Measurements from ENCODE around the gene SBK2.
"Not testable (repeated sequence)": the region's sequence is repeated elsewhere in the genome, so short reads cannot be mapped to it uniquely, and the experiment has no call there.

SBK2 gene

GRCh38 chr19:55502197-55502952, 34.6 kb downstream of the SBK2 start:
- no peak for DNase-seq (ENCODE audit: low spot score)

- DNase-seq (ENCODE audit: low spot score), result no peak
Measured at GRCh38 chr19:55500368-55500952, 36.5 kb downstream of the SBK2 start.

DNA sequence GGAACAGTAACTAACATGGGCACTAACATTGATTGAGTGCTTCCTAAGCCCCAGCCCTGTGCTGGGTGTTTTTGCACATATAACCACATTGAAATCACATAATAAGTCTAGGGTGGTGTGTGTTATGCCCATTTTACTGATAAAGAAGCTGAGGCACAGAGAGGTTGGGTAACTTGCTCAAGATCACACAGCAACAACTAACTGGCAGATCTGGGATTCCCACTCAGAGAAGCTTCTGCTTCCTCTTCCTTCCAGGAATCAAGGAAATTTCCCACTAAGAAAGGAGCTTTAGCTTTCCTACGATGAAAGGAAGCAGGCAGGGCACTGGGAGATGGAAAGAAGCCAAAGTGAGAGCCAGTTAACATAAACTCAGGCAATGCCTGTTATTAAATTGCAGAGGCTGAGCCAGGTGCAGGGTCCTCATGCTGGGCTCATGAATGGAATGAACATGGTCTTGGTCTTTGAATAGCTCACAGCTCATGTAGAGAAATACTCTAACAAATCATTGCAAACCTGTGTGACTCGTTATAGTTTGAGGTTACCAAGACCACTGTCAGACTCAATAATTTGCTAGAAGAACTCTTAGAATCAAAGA, 38.6 kb downstream of the SBK2 start:
- DNase-seq (ENCODE audit: low spot score), result no peak

- DNase-seq (ENCODE audit: low spot score), result no peak
Measured at GRCh38 chr19:55497763-55498162, 39.2 kb downstream of the SBK2 start.

- not testable (repeated sequence) for DNase-seq (ENCODE audit: low spot score)
Measured at GRCh38 chr19:55496820-55497219, 40.1 kb downstream of the SBK2 start.

- DNase-seq (ENCODE audit: low spot score), result no peak
Measured at GRCh38 chr19:55495646-55496349, 41.1 kb downstream of the SBK2 start.

DNA sequence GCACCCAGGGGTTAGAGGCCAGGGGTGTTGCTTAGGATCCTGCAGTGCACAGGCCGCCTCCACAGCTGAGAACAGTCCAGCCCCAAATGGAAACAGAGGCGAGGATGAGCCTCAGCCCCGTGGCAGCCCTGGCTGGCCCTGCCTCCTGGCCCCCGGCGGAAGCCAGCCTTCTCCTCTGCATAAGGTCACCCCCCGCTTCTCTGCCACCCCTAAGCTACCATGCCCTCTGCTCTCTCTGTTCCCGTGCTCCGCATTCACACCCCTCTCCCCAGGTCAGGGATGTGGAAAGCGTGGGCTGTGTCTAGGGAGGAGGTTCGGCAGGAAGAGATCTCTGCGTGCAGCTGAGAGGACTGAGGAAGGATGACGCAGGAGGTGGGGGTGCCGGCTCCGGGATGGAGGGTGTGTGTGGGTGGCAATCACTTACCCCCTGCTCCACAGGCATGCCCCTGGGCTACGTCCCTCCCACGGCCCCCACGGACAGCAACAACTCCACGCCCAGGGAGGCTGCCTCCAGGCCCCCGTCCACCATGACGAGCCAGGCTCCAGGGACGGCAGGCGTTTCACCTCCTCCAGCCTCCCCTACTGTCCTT, 42.7 kb downstream of the SBK2 start:
- DNase-seq (ENCODE audit: low spot score), result peak; percentile 34

DNA sequence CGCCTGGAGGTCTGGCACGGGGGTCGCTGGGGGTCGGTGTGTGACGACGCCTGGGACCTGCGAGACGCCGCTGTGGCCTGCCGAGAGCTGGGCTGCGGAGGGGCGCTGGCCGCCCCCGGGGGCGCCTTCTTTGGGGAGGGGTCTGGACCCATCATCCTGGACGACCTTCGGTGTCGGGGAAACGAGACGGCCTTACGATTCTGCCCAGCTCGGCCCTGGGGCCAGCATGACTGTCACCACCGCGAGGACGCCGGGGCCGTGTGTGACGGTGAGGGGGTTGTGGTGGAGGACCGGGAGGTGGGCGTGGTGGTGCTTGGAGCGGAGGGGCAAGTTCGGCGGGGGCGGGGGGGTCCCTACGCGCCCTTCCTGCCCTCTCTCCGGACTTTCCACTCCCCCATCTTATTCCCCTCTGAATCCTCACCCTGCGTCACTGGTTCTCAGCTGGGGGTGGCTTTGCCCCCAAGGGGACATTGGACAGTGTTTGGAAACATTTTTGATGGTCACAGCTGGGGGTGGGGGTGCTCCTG, 43.2 kb downstream of the SBK2 start:
- no peak for DNase-seq (ENCODE audit: low spot score)

DNA sequence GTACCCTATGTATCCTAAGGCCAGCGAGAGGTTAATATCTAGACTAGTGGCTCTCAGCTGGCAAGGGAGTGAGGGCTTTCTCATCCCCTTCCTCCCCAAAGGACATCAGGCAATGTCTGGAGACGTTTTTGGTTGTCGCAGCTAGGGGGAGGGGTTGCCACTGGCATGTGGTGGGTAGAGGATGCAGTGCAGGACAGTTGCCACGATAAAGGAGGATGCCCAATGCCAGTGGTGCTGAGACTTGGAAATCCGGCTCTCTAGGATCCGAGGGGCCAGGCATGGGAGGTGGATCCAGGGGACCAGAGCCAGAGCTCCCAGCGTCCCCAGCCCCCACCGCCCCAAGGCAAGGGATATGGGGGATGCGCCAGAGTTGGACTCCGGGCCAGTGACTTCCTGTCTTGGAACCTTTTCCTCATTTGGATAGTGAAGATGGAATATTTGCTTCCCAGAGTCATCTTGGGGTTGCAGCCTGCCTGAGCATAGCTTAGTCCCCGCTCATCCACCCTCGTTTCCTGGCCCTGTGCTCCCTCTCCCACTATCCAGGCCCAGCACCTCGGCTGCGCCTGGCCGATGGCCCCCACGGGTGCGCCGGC, 43.8 kb downstream of the SBK2 start:
- DNase-seq (ENCODE audit: low spot score), result no peak

DNA sequence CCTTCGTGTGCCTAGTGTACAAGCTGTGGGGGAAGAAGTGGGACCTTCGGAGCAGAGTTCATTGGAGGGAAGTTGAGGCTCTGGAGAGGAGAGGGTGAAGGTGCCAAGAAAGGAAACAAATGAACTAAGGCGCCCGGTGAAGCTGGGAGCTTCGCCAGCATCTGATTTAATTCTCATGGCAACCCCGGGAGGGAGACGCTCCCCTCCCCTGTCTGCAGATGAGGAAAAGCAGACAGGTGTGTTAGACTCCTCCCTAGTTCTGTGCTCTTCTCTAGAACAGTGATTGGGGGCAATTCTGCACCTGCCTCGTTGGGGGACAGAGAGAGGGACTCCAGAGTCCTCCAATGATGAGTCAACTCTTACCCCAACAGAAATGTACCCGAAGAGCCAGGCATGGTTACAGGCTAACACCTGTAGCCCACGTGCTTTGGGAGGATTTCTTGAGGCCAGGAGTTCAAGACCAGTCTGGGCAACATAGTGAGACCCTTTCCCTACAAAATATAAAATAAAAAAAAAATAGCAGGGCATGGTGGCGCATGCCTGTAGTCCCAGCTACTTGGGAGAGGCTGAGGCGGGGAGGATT, 44.5 kb downstream of the SBK2 start:
- no peak for DNase-seq (ENCODE audit: low spot score)

DNA sequence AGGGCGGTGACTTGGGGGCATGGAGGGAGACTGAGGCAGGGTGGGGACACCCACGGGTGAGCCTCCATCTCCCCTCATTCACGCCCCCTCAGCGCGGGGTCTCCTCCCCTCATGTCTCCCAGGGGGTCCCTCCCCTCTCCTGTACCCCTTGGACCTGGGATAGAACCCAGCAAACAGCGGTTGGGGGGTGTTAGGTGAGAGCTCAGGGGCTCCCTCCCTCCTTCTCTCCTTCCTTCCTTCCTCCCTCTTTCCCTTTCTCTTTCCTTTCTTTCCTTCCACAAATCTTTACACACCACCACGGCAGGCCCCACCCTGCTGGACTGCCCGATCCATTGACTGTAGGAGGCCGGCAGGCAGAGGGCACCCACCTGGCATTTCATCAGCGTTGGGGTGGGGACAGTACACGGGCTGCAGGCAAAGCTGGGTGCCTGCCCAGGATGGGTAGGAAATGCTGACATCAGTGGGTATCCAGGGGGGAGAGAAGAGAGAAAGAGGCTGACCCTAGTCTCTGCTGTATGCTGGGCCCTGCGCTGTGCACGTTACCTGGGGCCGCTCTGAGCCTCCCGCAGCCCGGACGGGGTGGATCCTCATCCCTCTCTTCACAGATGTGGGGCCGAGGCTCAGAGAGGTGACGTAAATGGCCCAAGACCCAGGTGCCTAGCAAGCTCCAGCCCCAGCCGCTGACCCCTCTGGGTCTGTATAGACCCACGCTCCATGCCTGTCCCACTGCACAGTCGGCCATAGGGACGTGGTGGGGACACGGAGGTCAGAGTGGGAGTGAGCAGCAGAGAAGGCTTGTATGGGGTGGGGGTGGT, 45.2 kb downstream of the SBK2 start:
- DNase-seq (ENCODE audit: low spot score), result no peak

- no peak for DNase-seq (ENCODE audit: low spot score)
Measured at GRCh38 chr19:55490478-55491432, 46.2 kb downstream of the SBK2 start.

DNA sequence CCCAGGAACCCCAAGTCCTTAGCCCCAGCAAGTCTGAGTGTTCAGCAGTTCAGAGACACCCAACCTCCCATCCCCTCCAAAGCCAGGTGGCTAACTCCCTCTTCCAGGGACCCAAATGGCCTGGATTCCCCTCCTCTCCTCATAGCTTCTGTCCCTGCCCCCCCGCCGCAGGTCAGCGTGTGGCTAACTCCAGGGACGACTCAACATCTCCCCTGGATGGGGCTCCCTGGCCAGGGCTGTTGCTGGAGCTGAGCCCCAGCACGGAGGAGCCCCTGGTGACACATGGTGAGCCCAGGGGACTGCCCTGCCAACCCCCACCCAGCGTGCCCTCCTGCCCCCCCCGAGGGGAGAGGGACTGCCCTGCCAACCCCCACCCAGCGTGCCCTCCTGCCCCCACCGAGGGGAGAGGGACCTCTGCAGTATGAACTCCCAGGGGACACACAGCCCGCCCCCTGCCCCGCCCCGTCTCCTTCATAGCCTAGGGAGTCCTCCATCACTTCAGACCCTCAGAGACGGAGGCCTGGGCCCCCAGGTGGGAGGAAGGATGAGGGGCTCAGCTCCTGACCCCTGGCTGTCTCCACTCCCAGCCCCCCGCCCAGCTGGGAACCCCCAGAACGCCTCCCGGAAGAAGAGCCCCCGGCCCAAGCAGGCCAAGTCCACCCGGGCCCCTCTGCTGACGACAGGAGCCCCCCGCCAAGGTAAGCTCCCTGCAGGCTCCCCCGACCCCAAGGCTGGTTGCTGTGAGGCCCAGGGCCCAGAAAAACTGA, 47.0 kb downstream of the SBK2 start:
- DNase-seq (ENCODE audit: low spot score), result no peak

DNA sequence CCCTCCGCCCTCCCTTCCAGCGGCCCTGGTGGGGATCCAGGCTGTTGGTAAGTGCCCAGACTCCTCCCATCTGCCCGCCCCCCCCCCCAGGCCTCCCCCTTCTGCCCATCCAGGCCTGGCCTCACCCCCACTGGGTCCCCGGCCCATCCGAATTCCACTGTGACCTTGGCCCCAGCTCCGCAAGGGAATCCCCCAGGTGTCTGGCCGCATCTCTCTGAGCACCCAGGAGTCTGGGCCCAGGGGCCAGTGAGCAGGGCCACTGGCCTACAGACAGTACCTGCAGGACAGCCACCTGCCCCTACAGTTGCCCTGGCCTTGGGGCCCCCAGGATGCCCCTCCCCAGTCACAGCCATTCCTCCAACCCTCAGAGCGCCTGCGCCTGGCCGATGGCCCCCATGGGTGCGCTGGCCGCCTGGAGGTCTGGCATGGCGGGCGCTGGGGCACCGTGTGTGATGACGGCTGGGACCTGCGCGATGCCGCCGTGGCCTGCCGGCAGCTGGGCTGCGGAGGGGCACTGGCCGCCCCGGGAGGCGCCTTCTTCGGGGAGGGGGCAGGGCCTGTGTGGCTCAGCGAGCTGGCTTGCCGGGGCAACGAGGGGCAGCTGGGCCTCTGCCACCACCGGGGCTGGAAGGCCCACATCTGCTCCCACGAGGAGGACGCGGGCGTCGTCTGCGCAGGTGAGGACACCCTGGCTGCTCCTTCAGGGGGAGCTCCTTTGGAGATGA, 47.8 kb downstream of the SBK2 start:
- peak; percentile 44 for DNase-seq (ENCODE audit: low spot score)

DNA sequence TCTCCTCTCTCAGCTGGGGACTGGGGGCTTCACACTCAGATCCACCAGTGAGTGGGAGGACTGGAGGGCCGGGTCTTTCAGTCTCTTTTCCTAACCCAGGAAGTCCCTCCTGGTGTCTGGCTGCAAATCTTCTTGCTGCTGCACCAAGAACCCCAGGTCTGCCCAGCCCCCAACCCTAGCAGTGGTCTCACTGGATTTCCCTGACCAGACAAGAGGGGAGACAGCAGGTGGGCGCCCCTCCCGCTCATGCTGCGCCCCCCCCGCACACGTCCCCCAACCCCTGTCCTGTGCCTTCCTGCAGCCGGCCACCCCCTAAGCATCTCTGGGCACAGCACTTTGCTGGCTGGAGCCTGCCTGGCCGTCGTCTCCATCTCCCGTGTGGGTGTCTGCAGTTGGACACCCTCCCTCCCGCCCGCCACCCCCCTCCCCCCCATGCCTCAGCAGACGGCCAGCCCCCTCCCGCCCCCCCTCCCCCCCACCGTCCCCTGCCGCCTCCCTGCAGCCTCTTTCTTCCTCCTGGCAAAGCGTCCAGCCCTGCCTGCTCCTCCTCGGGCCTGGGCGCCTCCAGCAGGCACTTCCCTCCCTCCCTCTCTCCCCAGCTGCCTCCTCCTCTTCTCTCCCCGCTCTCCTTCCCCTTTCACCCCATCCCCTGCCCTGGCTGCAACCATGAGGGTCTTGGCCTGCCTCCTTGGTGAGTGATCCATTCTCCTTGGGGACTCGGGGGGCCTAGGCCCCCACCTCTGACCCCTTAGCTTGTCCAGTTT, 48.8 kb downstream of the SBK2 start, which contains the start of gene SSC5D:
Gene SSC5D (plus strand): TSS at position 513 of the 764 bp plus-strand sequence. CDS start 154 bp downstream, at position 667.
- DNase-seq (ENCODE audit: low spot score), result peak; percentile 66

GRCh38 chr19:55486971-55487923, 49.7 kb downstream of the SBK2 start:
- DNase-seq (ENCODE audit: low spot score), result peak; percentile 95
